ENCODE results near the gene COL4A5.
"Not testable (repeated sequence)": the region's sequence is repeated elsewhere in the genome, so short reads cannot be mapped to it uniquely, and the experiment has no call there.

The COL4A5 gene

GRCh38 chrX:108453841-108454240 is 14.2 kb downstream of the COL4A5 start:
- in situ Hi-C loops (cut with MboI; ENCODE audit: low sequenced_read_pairs) = no loop called here

- in situ Hi-C loops (cut with MboI; ENCODE audit: low sequenced_read_pairs) = no loop called here
Observed at GRCh38 chrX:108456971-108457477, 17.4 kb downstream of the COL4A5 start.

GRCh38 chrX:108464604-108465003 is 25.0 kb downstream of the COL4A5 start:
- in situ Hi-C loops (cut with MboI; ENCODE audit: low sequenced_read_pairs) = no loop called here

DNA sequence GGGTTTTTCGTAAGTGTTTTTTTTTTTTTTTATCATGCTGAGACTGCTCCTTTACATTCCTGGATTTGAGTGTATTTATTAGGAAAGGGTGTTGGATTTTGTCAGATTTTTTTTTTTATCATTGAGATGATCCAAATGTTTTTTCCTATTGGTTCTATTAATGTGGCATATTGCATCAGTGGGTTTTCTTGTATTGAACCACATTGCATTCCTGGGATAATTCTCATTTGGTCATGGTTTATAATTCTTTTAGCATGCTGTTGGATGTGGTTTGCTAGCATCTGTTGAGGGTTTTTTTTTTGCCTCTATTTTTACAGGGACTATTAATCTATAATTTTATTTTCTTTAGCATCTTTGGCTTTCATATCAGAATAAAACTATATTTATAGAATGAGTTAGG is 28.8 kb downstream of the COL4A5 start:
- in situ Hi-C loops (cut with MboI; ENCODE audit: low sequenced_read_pairs) = no loop called here

- in situ Hi-C loops (cut with MboI; ENCODE audit: low sequenced_read_pairs) = no loop called here
Observed at GRCh38 chrX:108473979-108474378, 34.3 kb downstream of the COL4A5 start.

DNA sequence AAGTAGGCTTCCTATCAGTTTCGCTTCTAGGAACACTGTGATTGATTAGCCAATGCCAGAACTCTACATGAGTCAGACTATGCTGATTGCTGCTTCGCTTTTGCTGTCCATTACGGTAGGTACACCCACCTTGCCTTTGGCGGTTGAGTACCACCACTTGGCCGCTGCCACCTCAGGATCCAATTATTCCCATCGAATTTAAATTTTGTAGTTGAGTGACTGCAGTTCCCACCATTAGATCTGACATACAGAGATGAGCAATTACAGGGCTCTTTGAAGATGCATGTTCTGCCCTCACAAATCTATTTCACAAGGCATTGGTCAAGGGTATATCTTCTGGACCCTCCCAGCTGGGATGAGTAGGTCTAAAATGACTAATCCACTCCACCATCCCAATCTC is 41.9 kb downstream of the COL4A5 start:
- in situ Hi-C loops (cut with MboI; ENCODE audit: low sequenced_read_pairs) = not testable (repeated sequence)

DNA sequence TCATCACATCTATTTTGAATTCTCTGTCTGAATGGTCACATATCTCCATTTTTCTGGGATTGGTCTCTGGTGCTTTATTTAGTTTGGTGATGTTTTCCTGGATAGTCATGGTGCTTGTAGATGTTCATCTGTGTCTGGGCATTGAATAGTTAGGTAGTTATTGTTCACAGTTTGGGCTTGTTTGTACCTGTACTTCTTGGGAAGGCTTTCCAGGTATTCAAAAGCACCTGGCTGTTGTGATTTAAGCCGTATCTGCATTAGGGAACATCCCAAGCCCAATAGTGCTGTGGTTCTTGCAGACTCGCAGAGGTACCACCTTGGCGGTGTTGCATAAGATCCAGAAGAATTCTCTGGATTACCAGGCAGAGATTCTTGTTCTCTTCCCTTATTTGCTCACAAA is 44.6 kb downstream of the COL4A5 start:
- in situ Hi-C loops (cut with MboI; ENCODE audit: low sequenced_read_pairs) = no loop called here

DNA sequence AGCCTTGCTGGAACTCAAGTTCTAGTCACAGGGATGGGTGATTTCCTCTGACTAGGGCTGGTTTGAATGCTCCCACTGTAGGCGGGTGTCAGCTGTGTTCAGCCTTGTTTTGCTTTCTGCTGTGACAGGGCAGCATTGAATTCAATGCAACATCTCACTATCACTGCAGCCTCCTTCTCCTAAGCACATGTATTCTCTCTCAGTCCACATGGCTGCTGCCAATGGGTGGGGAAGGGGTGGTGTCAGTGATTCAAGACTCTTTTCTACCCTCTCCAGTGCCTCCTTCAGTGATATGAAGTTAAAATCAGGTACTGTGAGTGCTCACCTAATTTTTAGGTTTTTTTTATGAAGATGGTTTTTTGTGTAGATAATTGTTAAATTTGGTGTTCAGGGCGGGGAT is 46.3 kb downstream of the COL4A5 start:
- in situ Hi-C loops (cut with MboI; ENCODE audit: low sequenced_read_pairs) = no loop called here

DNA sequence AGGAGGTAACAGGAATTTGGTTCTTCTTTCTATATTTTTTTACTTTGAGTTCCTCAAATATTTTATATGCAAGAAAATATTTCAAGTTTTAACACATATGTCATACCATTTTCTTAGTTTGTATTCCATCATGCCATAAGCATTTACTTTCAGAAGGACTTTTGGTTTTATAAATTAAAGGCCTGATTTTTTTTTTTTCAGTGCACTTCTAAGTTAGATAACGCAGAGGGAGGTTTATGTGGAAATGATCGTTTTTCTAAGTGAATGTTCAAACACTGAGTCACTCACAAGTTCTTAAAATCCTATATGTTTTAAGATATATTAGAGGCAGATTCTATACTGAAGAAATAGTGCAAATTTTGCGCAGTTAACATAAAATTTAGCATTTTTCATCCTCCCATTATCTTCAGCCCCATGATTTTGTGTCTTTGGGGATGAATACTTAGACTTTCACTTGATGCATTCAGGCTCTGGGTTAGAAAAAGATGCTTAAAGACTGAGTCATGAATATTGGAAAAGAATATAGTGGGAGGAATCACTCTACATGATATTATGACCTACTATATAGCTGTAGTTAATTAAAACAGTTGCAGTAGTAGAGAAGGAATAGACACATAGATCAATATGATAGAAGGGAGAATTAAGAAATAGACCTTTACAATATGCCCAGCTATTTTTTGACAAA is 54.9 kb downstream of the COL4A5 start:
- in situ Hi-C loops (cut with MboI; ENCODE audit: low sequenced_read_pairs) = no loop called here

DNA sequence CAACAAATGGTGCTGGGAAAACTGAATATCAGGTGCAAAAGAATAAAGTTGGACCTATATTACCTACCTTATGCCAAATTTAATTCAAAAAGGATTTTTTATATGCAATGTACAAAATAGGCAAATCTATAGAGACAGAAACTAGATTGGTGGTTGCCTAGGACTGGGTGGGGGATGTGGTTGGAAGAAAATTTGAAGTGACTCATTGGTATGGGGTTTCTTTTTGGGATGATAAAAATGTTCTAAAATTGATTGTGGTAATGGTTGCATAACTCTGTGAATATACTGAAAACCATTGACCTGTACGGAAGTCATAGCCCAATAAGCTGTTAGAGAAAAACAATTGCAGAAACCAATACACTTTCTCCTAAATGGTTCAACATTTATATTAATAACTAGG is 72.1 kb downstream of the COL4A5 start:
- in situ Hi-C loops (cut with MboI; ENCODE audit: low sequenced_read_pairs) = no loop called here

DNA sequence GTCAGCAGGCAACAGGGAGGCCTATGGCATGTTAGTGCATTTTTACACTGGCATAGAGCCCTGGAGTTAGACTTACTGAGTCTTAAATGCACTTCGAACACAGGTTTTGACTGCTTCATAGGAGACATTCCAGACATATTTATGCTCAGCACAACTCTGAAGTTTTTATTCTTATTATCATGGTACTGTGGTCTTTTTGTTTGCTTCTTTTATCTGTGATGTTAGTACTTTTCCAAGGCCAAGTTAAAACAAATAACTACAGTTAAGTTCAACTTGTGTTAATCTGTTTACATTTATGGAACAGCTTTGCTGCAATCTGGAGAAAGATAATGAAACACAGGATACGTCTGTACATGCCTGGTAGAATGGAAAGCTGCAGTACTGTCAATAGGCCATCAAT is 76.5 kb downstream of the COL4A5 start:
- in situ Hi-C loops (cut with MboI; ENCODE audit: low sequenced_read_pairs) = no loop called here

DNA sequence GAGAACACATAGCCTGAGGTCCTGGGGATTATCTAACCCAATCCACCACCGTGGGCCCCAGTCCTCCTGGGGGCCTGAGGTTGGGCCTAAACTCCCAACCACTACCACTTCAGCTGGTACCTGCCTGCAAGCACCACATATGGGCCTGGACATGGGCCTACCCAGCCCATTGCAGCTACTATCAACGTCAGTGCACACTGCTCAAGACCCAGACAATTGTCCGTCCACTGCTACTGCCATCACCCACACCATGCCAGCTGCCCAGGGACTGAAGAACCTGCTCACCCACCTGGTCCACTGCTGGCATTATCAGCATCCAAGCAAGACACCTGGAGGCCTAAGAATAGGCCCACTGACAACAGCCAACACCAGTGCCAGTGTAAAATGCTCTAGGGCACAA is 88.1 kb downstream of the COL4A5 start:
- in situ Hi-C loops (cut with MboI; ENCODE audit: low sequenced_read_pairs) = no loop called here

DNA sequence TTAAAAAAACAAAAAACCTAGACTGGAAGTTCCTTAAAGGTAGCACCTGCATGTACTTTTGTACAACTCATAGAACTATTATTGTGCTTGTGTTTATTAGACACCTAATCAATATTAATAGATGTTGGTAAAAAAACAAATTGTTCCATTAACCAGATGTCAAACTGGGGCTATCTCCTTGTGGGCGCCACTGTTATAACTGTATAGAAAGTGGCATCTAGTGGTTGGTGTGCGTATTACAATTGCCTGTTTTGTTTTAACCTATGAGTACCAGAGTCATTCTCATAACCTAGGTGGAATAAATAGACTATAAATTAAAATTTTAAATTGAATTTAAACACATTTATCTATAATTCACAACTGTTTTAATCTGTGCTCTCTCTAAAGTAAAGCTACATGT is 97.4 kb downstream of the COL4A5 start:
- in situ Hi-C loops (cut with MboI; ENCODE audit: low sequenced_read_pairs) = no loop called here

DNA sequence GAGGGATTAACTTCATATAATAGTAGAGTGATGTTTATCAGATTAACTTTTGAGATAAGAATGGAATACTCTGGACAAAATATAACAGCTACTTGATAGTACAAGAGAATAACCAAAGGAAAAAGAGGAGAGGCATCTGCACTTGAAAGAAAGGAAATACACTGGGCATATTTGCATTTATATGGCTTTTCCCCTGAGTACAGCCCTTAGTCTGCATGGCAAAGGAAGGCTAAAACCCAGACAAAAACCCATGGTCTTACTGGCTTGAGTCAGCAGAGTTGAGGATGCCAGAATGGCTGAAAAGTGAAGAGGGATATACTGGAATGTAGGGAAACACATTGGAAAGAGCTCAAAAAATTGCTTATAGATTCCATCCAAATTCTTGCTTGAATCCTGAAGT is 101.6 kb downstream of the COL4A5 start:
- in situ Hi-C loops (cut with MboI; ENCODE audit: low sequenced_read_pairs) = no loop called here

DNA sequence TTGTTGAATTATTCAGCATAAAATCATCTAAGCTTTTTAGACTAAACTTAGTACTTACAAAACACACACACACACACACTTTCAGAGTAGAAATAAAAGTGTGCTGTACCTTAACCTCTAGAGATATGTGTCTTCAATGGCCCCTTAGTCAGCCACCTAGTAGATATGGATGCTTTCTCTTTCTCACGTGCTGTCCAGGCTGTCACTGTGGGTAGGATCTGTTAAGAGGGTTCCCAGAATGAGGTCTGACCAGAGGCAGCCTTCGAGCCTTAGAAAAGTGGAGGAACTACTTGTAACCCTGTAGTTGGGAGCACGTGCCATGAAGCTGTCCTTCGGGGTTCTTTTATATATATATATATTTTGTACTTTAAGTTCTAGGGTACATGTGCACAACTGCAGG is 117.9 kb downstream of the COL4A5 start:
- in situ Hi-C loops (cut with MboI; ENCODE audit: low sequenced_read_pairs) = no loop called here

- in situ Hi-C loops (cut with MboI; ENCODE audit: low sequenced_read_pairs) = no loop called here
Observed at GRCh38 chrX:108558217-108558616, 118.6 kb downstream of the COL4A5 start.

DNA sequence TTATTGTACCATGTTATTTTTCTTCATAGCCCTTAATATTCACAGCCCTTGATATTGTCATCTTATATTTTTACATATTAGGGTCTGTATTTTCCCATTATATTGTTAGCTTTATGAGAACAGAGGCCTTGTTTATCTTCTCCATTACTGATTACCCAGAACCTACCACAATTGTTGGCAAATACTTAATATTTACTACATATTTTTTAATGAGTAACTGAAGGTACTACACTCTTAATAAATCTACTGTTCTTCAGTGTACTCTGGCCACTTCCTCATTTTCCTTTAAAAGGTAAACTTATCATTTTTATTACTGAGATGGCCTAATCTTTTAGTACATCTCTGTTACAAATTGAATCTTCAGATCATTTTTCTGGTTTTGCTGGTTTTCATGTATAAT is 133.5 kb downstream of the COL4A5 start:
- in situ Hi-C loops (cut with MboI; ENCODE audit: low sequenced_read_pairs) = no loop called here

DNA sequence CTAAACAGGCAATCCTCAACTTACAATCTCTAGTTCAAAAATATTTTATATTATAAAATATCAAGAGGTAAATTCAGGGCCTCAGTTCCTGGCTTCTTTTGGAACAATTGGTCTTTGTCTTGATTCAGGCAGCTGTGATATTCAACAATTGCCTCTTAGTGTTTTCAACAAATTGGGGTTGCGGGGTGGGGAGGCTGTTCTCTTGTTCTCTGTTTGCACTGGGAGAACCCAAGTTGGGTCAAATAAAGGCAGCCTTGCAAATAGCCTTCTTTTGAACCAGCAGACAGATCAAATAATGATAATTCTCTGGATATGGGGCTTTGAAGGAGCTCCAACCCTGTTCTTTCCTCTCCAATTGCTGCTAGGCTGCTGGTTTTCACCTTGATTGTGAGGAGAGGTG is 142.5 kb downstream of the COL4A5 start:
- in situ Hi-C loops (cut with MboI; ENCODE audit: low sequenced_read_pairs) = no loop called here

GRCh38 chrX:108584617-108585211 is 145.1 kb downstream of the COL4A5 start:
- in situ Hi-C loops (cut with MboI; ENCODE audit: low sequenced_read_pairs) = no loop called here

DNA sequence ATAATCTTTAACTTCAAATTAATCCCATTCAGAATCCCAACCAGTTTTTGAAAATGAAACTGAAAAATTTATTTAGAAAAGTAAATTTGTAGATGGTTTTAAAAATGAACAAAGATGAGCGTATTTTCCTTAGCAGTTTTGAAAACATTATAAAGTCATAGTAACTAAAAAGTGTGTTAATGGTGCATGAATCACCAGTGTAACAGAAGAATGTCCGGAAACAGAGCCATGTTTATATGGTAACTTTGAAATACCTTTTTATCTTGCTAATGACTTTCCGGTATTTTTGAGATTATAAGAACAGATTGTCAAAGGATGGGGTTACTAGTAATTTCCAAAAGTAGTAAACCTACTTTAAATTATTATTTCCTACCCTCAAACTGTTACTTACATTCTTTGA is 150.9 kb downstream of the COL4A5 start:
- in situ Hi-C loops (cut with MboI; ENCODE audit: low sequenced_read_pairs) = no loop called here

DNA sequence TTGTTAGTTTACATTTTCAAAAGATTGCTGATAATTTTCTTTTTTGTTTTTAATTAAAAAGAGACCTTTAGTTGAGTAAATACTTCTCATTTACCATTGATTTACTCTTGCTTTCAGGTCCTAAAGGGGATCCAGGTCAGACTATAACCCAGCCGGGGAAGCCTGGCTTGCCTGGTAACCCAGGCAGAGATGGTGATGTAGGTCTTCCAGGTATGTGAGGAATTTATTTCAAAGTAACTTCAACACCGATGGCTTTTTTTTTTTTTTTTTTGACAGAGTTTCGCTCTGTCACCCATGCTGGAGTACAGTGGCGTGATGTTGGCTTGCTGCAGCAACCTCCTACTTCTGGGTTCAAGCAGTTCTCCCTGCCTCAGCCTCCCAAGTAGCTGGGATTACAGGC is 161.6 kb downstream of the COL4A5 start:
- in situ Hi-C loops (cut with MboI; ENCODE audit: low sequenced_read_pairs) = no loop called here

DNA sequence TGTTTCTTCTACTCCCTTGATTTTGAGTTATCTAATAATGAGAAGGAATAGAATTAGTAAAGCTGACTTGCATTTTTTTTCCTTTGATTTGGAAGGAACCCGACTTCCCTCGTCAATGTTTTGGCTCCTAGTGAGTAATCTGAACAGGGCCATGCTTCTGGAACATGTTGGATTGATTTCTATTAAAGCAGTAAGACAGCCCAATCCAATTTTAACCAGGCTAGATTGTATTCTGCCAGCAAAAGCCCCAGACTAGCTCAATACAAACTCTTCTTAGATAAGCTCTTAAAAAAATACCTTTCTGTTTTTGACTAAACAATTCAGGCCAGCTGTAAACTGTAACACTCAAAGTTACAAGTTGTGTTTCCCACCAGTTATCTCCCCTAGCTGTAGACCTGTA is 170.5 kb downstream of the COL4A5 start:
- in situ Hi-C loops (cut with MboI; ENCODE audit: low sequenced_read_pairs) = no loop called here

GRCh38 chrX:108614616-108615015 is 175.0 kb downstream of the COL4A5 start:
- in situ Hi-C loops (cut with MboI; ENCODE audit: low sequenced_read_pairs) = no loop called here
